ENCODE data around the gene C20orf141.

DNA sequence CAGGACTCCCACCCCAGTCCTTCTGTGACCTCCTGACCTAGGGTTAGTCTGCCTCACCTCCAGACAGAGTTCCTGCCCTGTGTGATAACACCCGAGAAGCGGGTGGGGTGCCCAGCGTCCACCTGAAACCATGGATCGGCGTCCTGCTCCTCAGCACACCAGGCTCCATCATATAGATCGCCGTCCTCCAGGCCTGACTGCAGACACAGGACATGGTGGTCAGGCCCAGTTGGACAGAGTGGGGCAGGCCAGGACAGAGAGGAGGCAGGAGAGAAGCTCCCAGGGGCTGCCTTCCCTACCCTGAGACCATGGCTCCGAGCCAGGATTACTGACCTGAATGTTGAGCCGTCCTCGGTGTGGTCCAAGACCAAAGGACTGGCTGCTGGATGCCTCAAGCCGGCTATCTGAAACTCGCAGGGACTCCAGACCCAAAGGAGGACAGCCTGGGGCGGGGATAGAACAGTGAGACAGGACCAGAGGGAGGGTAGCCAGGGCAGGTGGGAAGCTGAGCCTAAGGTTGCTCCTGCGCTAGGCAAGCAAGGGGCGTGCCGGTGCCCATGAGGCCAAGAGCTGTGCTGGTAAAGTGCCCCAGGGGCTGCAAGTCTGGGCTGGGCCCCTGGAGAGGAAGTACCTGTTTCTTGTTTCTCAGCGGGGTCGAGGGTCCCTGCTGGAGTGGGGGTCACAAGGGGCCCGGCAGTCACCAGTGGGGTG, 16.5 kb upstream of the C20orf141 start:
- TF ChIP-seq, protein P1, sequence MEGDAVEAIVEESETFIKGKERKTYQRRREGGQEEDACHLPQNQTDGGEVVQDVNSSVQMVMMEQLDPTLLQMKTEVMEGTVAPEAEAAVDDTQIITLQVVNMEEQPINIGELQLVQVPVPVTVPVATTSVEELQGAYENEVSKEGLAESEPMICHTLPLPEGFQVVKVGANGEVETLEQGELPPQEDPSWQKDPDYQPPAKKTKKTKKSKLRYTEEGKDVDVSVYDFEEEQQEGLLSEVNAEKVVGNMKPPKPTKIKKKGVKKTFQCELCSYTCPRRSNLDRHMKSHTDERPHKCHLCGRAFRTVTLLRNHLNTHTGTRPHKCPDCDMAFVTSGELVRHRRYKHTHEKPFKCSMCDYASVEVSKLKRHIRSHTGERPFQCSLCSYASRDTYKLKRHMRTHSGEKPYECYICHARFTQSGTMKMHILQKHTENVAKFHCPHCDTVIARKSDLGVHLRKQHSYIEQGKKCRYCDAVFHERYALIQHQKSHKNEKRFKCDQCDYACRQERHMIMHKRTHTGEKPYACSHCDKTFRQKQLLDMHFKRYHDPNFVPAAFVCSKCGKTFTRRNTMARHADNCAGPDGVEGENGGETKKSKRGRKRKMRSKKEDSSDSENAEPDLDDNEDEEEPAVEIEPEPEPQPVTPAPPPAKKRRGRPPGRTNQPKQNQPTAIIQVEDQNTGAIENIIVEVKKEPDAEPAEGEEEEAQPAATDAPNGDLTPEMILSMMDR (conservative IDR thresholded peaks at IDR 0.05; ENCODE audit: low read length): no peak
- TF ChIP-seq EZH2phosphoT487 (IDR thresholded peaks at IDR 0.05; ENCODE audit: borderline replicate concordance): no peak
